Testis (tissue), 3 donors: Measurements from ENCODE around the gene PTH2. TPM values are rescaled to one million over a fixed set of nuclear protein-coding genes. Genes with fewer than 3 reads are reported as not detected.

ENCODE experiments used
- DNase-seq: peaks from one replicate; pipeline ENCODE4 v3.0.0-alpha.2; 2019
- H3K27ac ChIP-seq, 2 donors: fragments of 200-600 bp; sonication (generic); one replicate each; pipeline ENCODE4 v1.5.1; 2019
- H3K27me3 ChIP-seq: fragments of 200-600 bp; sonication (generic); one replicate; pipeline ENCODE4 v1.5.1; 2019
- H3K36me3 ChIP-seq: fragments of 200-600 bp; sonication (generic); one replicate; pipeline ENCODE4 v1.5.1; 2017; ENCODE audit warnings: low read depth; ENCODE audit errors: missing control alignments
- H3K4me1 ChIP-seq: fragments of 200-600 bp; sonication (generic); one replicate; pipeline ENCODE4 v1.5.1; 2019
- H3K4me3 ChIP-seq, 2 donors: fragments of 200-600 bp; sonication (generic); one replicate each; pipeline ENCODE4 v1.5.1; 2017 to 2019
- H3K9me3 ChIP-seq: fragments of 200-600 bp; sonication (generic); one replicate; pipeline ENCODE4 v1.5.1; 2017
- CTCF ChIP-seq, 3 experiments: fragments of 450-650 bp in 2 of 3; fragments of 200-600 bp in 1 of 3; sonication (generic) in 1 of 3; IDR thresholded peaks; one replicate each; pipeline ENCODE4 v1.5.1; 2016 to 2019; ENCODE audit warnings: antibody characterized with exemption in 3 of 3, mild to moderate bottlenecking in 2 of 3, moderate library complexity in 1 of 3
- POLR2A ChIP-seq: fragments of 450-650 bp; IDR thresholded peaks from one replicate; pipeline ENCODE4 v1.6.1; 2017; ENCODE audit warnings: antibody characterized with exemption, mild to moderate bottlenecking, moderate library complexity
- WGBS, 2 donors: methylation state at CpG; one replicate each; pipeline ENCODE4 v1.1.5; 2018; 5-methylcytosine and 5-hydroxymethylcytosine counted together
- intact Hi-C: fragments of 100-400 bp; cut with DNase I; formaldehyde crosslinking; loops from one replicate; pipeline ENCODE4 v1.15.1; 2023; ENCODE audit warnings: low total_unique reads
- polyA plus RNA-seq: library from polyadenylated mRNA; stranded (reverse); fragments of 350-450 nt; fragmentation: Illumina TruSeq; extraction: RNeasy Lipid Tissue Mini Kit (QIAGEN cat#74804); gene quantifications from one replicate; pipeline ENCODE4 v1.2.3, GENCODE V29; 2014; ENCODE audit warnings: low read depth, low replicate concordance; ENCODE audit not compliant: insufficient read depth
- total RNA-seq, 2 donors: library from RNA; depleted of rRNA; stranded (reverse); fragments of >200 nt; gene quantifications; one replicate each; pipeline ENCODE4 v1.2.3, GENCODE V29; 2016

PTH2 gene
- total and polyA plus RNA-seq, 3 donors from 2014 or later = not detected

GRCh38 chr19:49441960-49442350 lies 18.7 kb upstream of the PTH2 start:
- intact Hi-C loops = loop anchor here (10.0 kb wide), 1 partner anchor 47 kb away; no protein-coding TSS in a partner anchor
- Histone ChIP-seq H3K9me3 (no peaks in the 10 kb centered on the region), H3K27me3 (no peaks in the 10 kb centered on the region), H3K27ac (peak overlapping the region in 1 of 2 donors; percentile 77), H3K4me1 (peaks cover 11% of the 10 kb centered on the region), H3K4me3 (no peak overlapping the region), H3K36me3 (no peaks in the 10 kb centered on the region)
- no peak for DNase-seq
- TF ChIP-seq POLR2A (no peak), CTCF (IDR thresholded peaks at IDR 0.05) (no peak)
- WGBS, 2 donors = 11 to 20% methylated on average over 14 of the region's 14 CpGs

DNA sequence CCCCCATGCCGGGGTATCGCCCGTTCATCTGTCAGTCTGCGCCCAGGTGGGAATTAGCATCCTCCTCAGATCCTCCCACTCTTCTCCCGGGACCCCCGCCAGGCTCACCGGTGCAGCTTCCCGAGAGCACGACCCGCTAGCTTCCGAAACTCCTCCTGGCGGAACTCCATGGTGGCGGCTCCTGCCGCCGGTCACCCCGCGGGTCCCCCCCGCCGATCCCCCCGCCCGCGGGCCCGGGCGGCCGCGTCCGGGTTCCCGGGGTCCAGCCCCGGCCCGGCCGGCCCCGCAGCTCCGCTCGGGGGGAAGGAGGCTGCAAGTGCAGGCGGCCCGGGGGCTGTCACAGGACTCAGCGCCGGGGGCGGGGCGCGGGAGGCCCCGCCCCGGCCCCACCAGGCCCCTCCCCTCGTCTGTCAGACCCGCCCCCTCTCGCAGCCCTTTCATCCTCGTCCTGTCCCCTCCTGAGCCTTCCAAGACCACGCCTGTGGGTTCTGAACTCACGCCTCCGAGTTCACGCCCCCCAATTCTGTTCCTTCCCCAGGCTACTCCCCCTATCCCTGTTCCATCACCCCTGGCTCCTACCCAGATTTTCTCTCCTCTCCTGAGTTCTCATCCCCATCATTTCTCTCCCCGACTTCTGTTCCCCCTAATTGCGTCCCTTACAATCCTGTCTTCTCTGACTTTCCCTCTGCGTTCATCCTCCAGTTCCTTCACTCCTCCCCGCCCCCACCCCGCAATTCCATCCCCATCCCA lies 18.1 kb upstream of the PTH2 start, which contains the start of gene SLC17A7:
TSS of gene SLC17A7 (minus strand) at position 318 of the 750 bp plus-strand sequence. CDS start at position 170, 148 bp downstream.
- Histone ChIP-seq H3K9me3 (no peaks in the 10 kb centered on the region), H3K27me3 (no peaks in the 10 kb centered on the region), H3K4me3 (peak within 1 kb of the TSS; percentile 23 to 41), H3K36me3 (no peaks in the 10 kb centered on the region), H3K4me1 (peaks cover 11% of the 10 kb centered on the region), H3K27ac (peak within 1 kb of the TSS in 1 of 2 donors; percentile 77)
- TF ChIP-seq POLR2A (no peak), CTCF (IDR thresholded peaks at IDR 0.05) (no peak)
- intact Hi-C loops = loop anchor here (10.0 kb wide), 1 partner anchor 47 kb away; no protein-coding TSS in a partner anchor
- DNase-seq = peak; percentile 64
- 2 to 3% methylated on average over 27 to 56 of the region's 56 CpGs for WGBS, 2 donors

DNA sequence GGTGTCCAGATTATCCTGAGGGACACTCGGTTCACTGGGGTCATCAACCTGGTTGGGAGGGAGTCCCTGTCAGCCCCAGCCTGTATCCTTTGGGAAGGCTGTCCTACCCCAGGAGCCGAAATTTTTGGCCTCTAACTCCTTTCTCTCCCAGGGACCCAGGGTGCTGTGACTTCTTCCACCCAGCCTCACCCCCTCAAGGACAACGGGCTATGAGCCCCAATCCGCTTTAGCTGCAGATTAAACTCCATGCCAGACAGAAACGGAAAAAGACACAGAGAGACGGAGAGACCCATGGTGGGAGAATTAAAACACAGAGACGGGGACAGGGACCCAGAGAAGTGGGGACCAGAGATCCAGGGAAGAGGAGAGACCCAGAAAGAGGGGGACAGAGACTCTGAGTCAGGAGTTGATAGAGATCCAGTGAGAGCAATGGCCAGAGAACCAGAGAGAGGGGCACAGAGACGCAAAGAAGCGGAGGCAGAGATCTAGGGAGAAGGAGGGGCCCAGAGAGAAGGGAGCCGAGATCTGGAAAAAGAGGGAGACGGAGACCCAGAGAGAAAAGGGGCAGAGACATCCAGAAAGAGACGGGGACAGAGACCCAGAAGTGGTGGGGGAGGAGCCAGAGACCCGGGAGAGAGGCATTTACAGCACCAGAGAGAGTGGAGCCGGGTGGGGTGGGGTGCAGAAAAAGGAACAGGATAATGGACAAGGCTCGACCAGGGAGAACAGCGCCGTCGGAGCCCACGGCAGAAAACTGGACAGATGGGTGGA lies 17.4 kb upstream of the PTH2 start:
- Histone ChIP-seq H3K4me3 (peak overlapping the region; percentile 23 to 41), H3K27me3 (no peaks in the 10 kb centered on the region), H3K27ac (no peak overlapping the region), H3K36me3 (no peaks in the 10 kb centered on the region), H3K9me3 (no peaks in the 10 kb centered on the region), H3K4me1 (peaks cover 11% of the 10 kb centered on the region)
- no peak for DNase-seq
- TF ChIP-seq POLR2A (no peak), CTCF (IDR thresholded peaks at IDR 0.05) (no peak)
- 18 to 19% methylated on average over 19 of the region's 19 CpGs for WGBS, 2 donors
- intact Hi-C loops = loop anchor here (10.0 kb wide), 1 partner anchor 46 kb away; no protein-coding TSS in a partner anchor

- WGBS, 2 donors = 63 to 67% methylated on average over 6 of the region's 6 CpGs
Measured at GRCh38 chr19:49439836-49440235, 16.6 kb upstream of the PTH2 start.

More at GRCh38 chr19:49439836-49440235, 16.6 kb upstream of the PTH2 start:
- no peak for DNase-seq
- TF ChIP-seq CTCF (IDR thresholded peaks at IDR 0.05) (no peak), POLR2A (no peak)
- Histone ChIP-seq H3K9me3 (no peaks in the 10 kb centered on the region), H3K27me3 (no peaks in the 10 kb centered on the region), H3K4me1 (peaks cover 11% of the 10 kb centered on the region), H3K27ac (no peak overlapping the region), H3K4me3 (no peak overlapping the region), H3K36me3 (no peaks in the 10 kb centered on the region)
- intact Hi-C loops = loop anchor here (10.0 kb wide), 1 partner anchor 45 kb away; no protein-coding TSS in a partner anchor
